Measurements from ENCODE around the gene G6PC1.
"Not testable (repeated sequence)": the region's sequence is repeated elsewhere in the genome, so short reads cannot be mapped to it uniquely, and the experiment has no call there.

The G6PC1 gene

GRCh38 chr17:42900460-42901331 is at the start of gene G6PC1:
Gene G6PC1, plus strand, starts transcription at chr17:42900799. Its CDS starts 78 bp downstream, at chr17:42900877.
- no peak for DNase-seq (ENCODE audit: low read depth)

GRCh38 chr17:42850954-42851353 is 49.6 kb upstream of the G6PC1 start, which contains the start of gene AOC3:
Gene AOC3, plus strand, starts transcription at chr17:42851199. Its CDS starts 145 bp downstream, at chr17:42851344.
- DNase-seq (ENCODE audit: low read depth): no peak

- DNase-seq (ENCODE audit: low read depth): not testable (repeated sequence)
Observed at GRCh38 chr17:42851371-42852240, 49.0 kb upstream of the G6PC1 start.

GRCh38 chr17:42852351-42852750 is 48.2 kb upstream of the G6PC1 start:
- no peak for DNase-seq (ENCODE audit: low read depth)

GRCh38 chr17:42853004-42853403 is 47.6 kb upstream of the G6PC1 start:
- no peak for DNase-seq (ENCODE audit: low read depth)

GRCh38 chr17:42853597-42853967 is 47.0 kb upstream of the G6PC1 start:
- no peak for DNase-seq (ENCODE audit: low read depth)

- no peak for DNase-seq (ENCODE audit: low read depth)
Observed at GRCh38 chr17:42853968-42854790, 46.4 kb upstream of the G6PC1 start.

- DNase-seq (ENCODE audit: low read depth): no peak
Observed at GRCh38 chr17:42855048-42855596, 45.5 kb upstream of the G6PC1 start.

GRCh38 chr17:42856093-42856492 is 44.5 kb upstream of the G6PC1 start:
- not testable (repeated sequence) for DNase-seq (ENCODE audit: low read depth)

GRCh38 chr17:42856516-42856915 is 44.1 kb upstream of the G6PC1 start:
- DNase-seq (ENCODE audit: low read depth): not testable (repeated sequence)

- DNase-seq (ENCODE audit: low read depth): no peak
Observed at GRCh38 chr17:42857389-42857788, 43.2 kb upstream of the G6PC1 start.

GRCh38 chr17:42865638-42866094 is 34.9 kb upstream of the G6PC1 start:
- DNase-seq (ENCODE audit: low read depth): no peak

- DNase-seq (ENCODE audit: low read depth): no peak
Observed at GRCh38 chr17:42866216-42866615, 34.4 kb upstream of the G6PC1 start.

- no peak for DNase-seq (ENCODE audit: low read depth)
Observed at GRCh38 chr17:42866631-42867575, 33.7 kb upstream of the G6PC1 start.

- DNase-seq (ENCODE audit: low read depth): not testable (repeated sequence)
Observed at GRCh38 chr17:42867694-42868261, 32.8 kb upstream of the G6PC1 start.

- DNase-seq (ENCODE audit: low read depth): no peak
Observed at GRCh38 chr17:42868338-42868737, 32.3 kb upstream of the G6PC1 start.

- no peak for DNase-seq (ENCODE audit: low read depth)
Observed at GRCh38 chr17:42871647-42872046, 29.0 kb upstream of the G6PC1 start.

GRCh38 chr17:42872251-42872965 is 28.2 kb upstream of the G6PC1 start:
- DNase-seq (ENCODE audit: low read depth): no peak

GRCh38 chr17:42873315-42873714 is 27.3 kb upstream of the G6PC1 start:
- no peak for DNase-seq (ENCODE audit: low read depth)
